HepG2 (cell line): ENCODE data around the gene NR3C2. TPM values are rescaled to one million over a fixed set of nuclear protein-coding genes. Genes with fewer than 3 reads are reported as not detected.

Source experiments
- ATAC-seq: fragments of 200-7000 bp; cut with Tn5 transposase; 3 replicates; pipeline ENCODE4 v1.9.1; 2020; ENCODE audit warnings: mild to moderate bottlenecking, moderate library complexity
- BruUV-seq: library from RNA; stranded (reverse); fragments of 400-500 nt; replicated peaks from 2 replicates; lab custom pipeline; 2021; lab: Mats Ljungman, UMichigan
- CTCF ChIA-PET: fragments of 300-600 bp; formaldehyde crosslinking; extraction: SDS; loops from one replicate; lab custom pipeline; 2021; ENCODE audit warnings: low total read pairs, inconsistent platforms, low intra/inter-chr PET ratio; lab: Yijun Ruan, JAX
- POLR2A ChIA-PET: fragments of 350-600 bp; sonication (Branson Sonifier 250); formaldehyde crosslinking; loops from one replicate; lab custom pipeline; 2020; ENCODE audit warnings: antibody characterized with exemption, inconsistent platforms; lab: Yijun Ruan, JAX
- DNase-seq: peaks from one replicate; pipeline ENCODE4 v3.0.0-alpha.2; 2015; ENCODE audit warnings: low spot score
- FAIRE-seq: peaks from 3 replicates; lab custom pipeline; 2011; peaks lifted over from hg19 to GRCh38; lab: Jason Lieb, UNC
- H2AFZ ChIP-seq: one replicate; pipeline ENCODE4 v1.6.1; 2011; ENCODE audit warnings: low read length, inconsistent platforms
- H3K27ac ChIP-seq: fragments of 300-600 bp; 3 replicates; pipeline ENCODE4 v1.8.0; 2011; ENCODE audit warnings: mixed run types, mild to moderate bottlenecking, mixed read lengths, low read length, inconsistent platforms; ENCODE audit not compliant: insufficient read depth; ENCODE audit errors: extremely low read length
- H3K27me3 ChIP-seq, 2 experiments: fragments of 200-600 bp in 1 of 2; 2 replicates in 1 of 2; 3 replicates in 1 of 2; pipeline versions ENCODE4 v1.6.0 to v1.8.0; 2011; ENCODE audit warnings: low read length in 2 of 2, mild to moderate bottlenecking in 2 of 2, moderate library complexity in 2 of 2, inconsistent platforms in 1 of 2; ENCODE audit not compliant: insufficient read depth in 2 of 2, control insufficient read depth in 1 of 2
- H3K36me3 ChIP-seq, 2 experiments: fragments of 200-600 bp in 1 of 2; replicated peaks in 1 of 2; 2 replicates in 1 of 2; 3 replicates in 1 of 2; pipeline versions ENCODE4 v1.5.1 to v1.8.0; 2011; ENCODE audit warnings: low read length in 2 of 2, inconsistent platforms in 1 of 2; ENCODE audit not compliant: insufficient read depth in 2 of 2, control insufficient read depth in 1 of 2
- H3K4me1 ChIP-seq: 2 replicates; pipeline ENCODE4 v1.5.1; 2012; ENCODE audit warnings: low read length, inconsistent platforms; ENCODE audit not compliant: insufficient read depth
- H3K4me2 ChIP-seq: 2 replicates; pipeline ENCODE4 v1.6.0; 2011; ENCODE audit warnings: low read depth, low read length, inconsistent platforms
- H3K4me3 ChIP-seq, 3 experiments: fragments of 200-600 bp in 1 of 3; sonication (generic), shearing (Covaris generic) in 1 of 3; replicated peaks in 1 of 3; 2 replicates each; pipeline ENCODE4 v1.5.1; 2011 to 2016; ENCODE audit warnings: low read length in 3 of 3, inconsistent platforms in 2 of 3, low read depth in 2 of 3, mild to moderate bottlenecking in 2 of 3, control low read depth in 1 of 3, mixed read lengths in 1 of 3; ENCODE audit not compliant: insufficient read depth in 1 of 3
- H3K79me2 ChIP-seq: one replicate; pipeline ENCODE4 v1.6.1; 2011; ENCODE audit warnings: low read length, inconsistent platforms; ENCODE audit not compliant: insufficient read depth
- H3K9ac ChIP-seq: 2 replicates; pipeline ENCODE4 v1.6.0; 2011; ENCODE audit warnings: mild to moderate bottlenecking, low read depth, low read length, inconsistent platforms; ENCODE audit not compliant: insufficient read depth
- H3K9me3 ChIP-seq: 2 replicates; pipeline ENCODE4 v1.5.1; 2012; ENCODE audit warnings: mild to moderate bottlenecking, low read length
- H4K20me1 ChIP-seq: 2 replicates; pipeline ENCODE4 v1.6.0; 2011; ENCODE audit warnings: inconsistent platforms, mild to moderate bottlenecking, low read length, moderate library complexity; ENCODE audit not compliant: insufficient read depth
- ASH2L ChIP-seq: fragments of 300-600, 200-600 bp; sonication (generic); IDR thresholded peaks from 2 replicates; pipeline ENCODE4 v1.7.0; 2017; ENCODE audit warnings: low read depth, mild to moderate bottlenecking, moderate library complexity, mixed read lengths, low read length; ENCODE audit not compliant: insufficient read length
- CCAR2 ChIP-seq: fragments of 200-400 bp; formaldehyde crosslinking; optimal IDR thresholded peaks from 2 replicates; pipeline ENCODE3; 2018; ENCODE audit warnings: low read depth, mild to moderate bottlenecking, low read length, moderate library complexity
- GATAD1 ChIP-seq: IDR thresholded peaks from 2 replicates; pipeline ENCODE4 v1.6.1; 2016; ENCODE audit warnings: missing genetic modification reagents, missing compliant biosample characterization
- GATAD2A ChIP-seq: IDR thresholded peaks from 2 replicates; pipeline ENCODE4 v1.6.1; 2016
- HDAC1 ChIP-seq: sonication (generic); formaldehyde crosslinking; IDR thresholded peaks from 2 replicates; pipeline ENCODE4 v1.5.1; 2020; ENCODE audit warnings: mild to moderate bottlenecking, missing genetic modification reagents
- HNRNPLL ChIP-seq: fragments of 200-400 bp; formaldehyde crosslinking; IDR thresholded peaks from 2 replicates; pipeline ENCODE4 v1.6.1; 2017; ENCODE audit warnings: mild to moderate bottlenecking, low read depth, low read length; ENCODE audit not compliant: poor library complexity, severe bottlenecking
- HNRNPUL1 ChIP-seq: fragments of 200-400 bp; formaldehyde crosslinking; IDR thresholded peaks from 2 replicates; pipeline ENCODE4 v1.6.1; 2017; ENCODE audit warnings: low read depth, mild to moderate bottlenecking, low read length, moderate library complexity
- KMT2A ChIP-seq: sonication (generic); formaldehyde crosslinking; IDR thresholded peaks from 2 replicates; pipeline ENCODE4 v1.4.0; 2020; ENCODE audit warnings: missing genetic modification reagents
- RNF2 ChIP-seq: fragments of 450-650 bp; conservative IDR thresholded peaks from 2 replicates; pipeline ENCODE4 v1.6.1; 2016; ENCODE audit warnings: low read depth
- SALL1 ChIP-seq: sonication (generic); formaldehyde crosslinking; IDR thresholded peaks from 2 replicates; pipeline ENCODE4 v1.8.0; 2022; ENCODE audit warnings: mild to moderate bottlenecking, missing genetic modification reagents
- ZFP41 ChIP-seq: sonication (generic); formaldehyde crosslinking; IDR thresholded peaks from 2 replicates; pipeline ENCODE4 v1.4.0; 2020; ENCODE audit warnings: mild to moderate bottlenecking, missing genetic modification reagents, borderline replicate concordance
- ZFP90 ChIP-seq: sonication (generic); formaldehyde crosslinking; IDR thresholded peaks from 2 replicates; pipeline ENCODE4 v1.8.0; 2022; ENCODE audit warnings: missing genetic modification reagents, mild to moderate bottlenecking, inconsistent platforms, borderline replicate concordance
- ZKSCAN1 ChIP-seq: fragments of 150-350 bp; IDR thresholded peaks from 2 replicates; pipeline ENCODE4 v1.6.1; 2014; ENCODE audit warnings: low read length
- ZNF460 ChIP-seq: sonication (generic); formaldehyde crosslinking; IDR thresholded peaks from 2 replicates; pipeline ENCODE4 v1.5.1; 2020; ENCODE audit warnings: missing genetic modification reagents, mild to moderate bottlenecking, borderline replicate concordance
- ZNF660 ChIP-seq: sonication (generic); formaldehyde crosslinking; IDR thresholded peaks from 2 replicates; pipeline ENCODE4 v1.5.1; 2020; ENCODE audit warnings: mild to moderate bottlenecking, low read depth, missing genetic modification reagents, borderline replicate concordance
- ZNF75D ChIP-seq: sonication (generic); formaldehyde crosslinking; IDR thresholded peaks from 2 replicates; pipeline ENCODE4 v1.8.1; 2023; ENCODE audit warnings: missing genetic modification reagents, mild to moderate bottlenecking, borderline replicate concordance
- ZNF777 ChIP-seq: sonication (generic); formaldehyde crosslinking; IDR thresholded peaks from 2 replicates; pipeline ENCODE4 v1.4.0; 2020; ENCODE audit warnings: missing genetic modification reagents
- WGBS: methylation state at CpG from one replicate; pipeline ENCODE4 v1.1.6; 2017; ENCODE audit warnings: low lambda C conversion rate; 5-methylcytosine and 5-hydroxymethylcytosine counted together
- in situ Hi-C: cut with HindIII; loops from 2 replicates; pipeline ENCODE4 v1.10.0; 2017; ENCODE audit warnings: low pct_unique_long_range_greater_than_20kb; ENCODE audit not compliant: extremely low pct_ligation_motif_present
- intact Hi-C: fragments of 100-400 bp; cut with micrococcal nuclease; formaldehyde crosslinking; loops from one replicate; pipeline ENCODE4 v1.10.0; 2022; ENCODE audit not compliant: unreplicated experiment
- polyA plus RNA-seq, 8 experiments: library from polyadenylated mRNA; depleted of rRNA in 3 of 8; stranded (reverse) in 7 of 8; unstranded in 1 of 8; fragments of >200 nt; fragmentation: Illumina TruSeq in 4 of 8; extraction: Trizol in 4 of 8; gene quantifications; 2 replicates each; pipeline versions ENCODE4 v1.2.1 to v1.2.3, GENCODE V29; 2011 to 2016; ENCODE audit warnings: low read depth in 4 of 8, missing spikeins in 1 of 8, mixed read lengths in 1 of 8; ENCODE audit not compliant: insufficient read depth in 1 of 8
- total RNA-seq, 5 experiments: library from RNA; depleted of rRNA; stranded (reverse); fragments of >200 nt; fragmentation: Illumina TruSeq; extraction: Trizol; gene quantifications; 2 replicates each; pipeline ENCODE4 v1.2.3, GENCODE V29; 2016; ENCODE audit warnings: low read depth in 1 of 5
- TF ChIP-seq, protein P1 (sequence below): sonication (generic); formaldehyde crosslinking; IDR thresholded peaks from 2 replicates; pipeline ENCODE4 v1.9.0; 2022; ENCODE audit warnings: missing genetic modification reagents, mild to moderate bottlenecking, borderline replicate concordance
- TF ChIP-seq, protein P2 (sequence below): sonication (generic); formaldehyde crosslinking; IDR thresholded peaks from 2 replicates; pipeline ENCODE4 v1.5.1; 2020; ENCODE audit warnings: missing genetic modification reagents, mild to moderate bottlenecking, borderline replicate concordance
- TF ChIP-seq, protein P3 (sequence below): sonication (generic); formaldehyde crosslinking; IDR thresholded peaks from 2 replicates; pipeline ENCODE4 v1.5.0; 2020; ENCODE audit warnings: mild to moderate bottlenecking, low read depth, missing genetic modification reagents, borderline replicate concordance

NR3C2 gene
- total and polyA plus RNA-seq, 2 of the 13 experiments (the other 11 are each of a cell fraction or from before 2014, with no cell fraction given), result 0.26 to 0.46 TPM

DNA sequence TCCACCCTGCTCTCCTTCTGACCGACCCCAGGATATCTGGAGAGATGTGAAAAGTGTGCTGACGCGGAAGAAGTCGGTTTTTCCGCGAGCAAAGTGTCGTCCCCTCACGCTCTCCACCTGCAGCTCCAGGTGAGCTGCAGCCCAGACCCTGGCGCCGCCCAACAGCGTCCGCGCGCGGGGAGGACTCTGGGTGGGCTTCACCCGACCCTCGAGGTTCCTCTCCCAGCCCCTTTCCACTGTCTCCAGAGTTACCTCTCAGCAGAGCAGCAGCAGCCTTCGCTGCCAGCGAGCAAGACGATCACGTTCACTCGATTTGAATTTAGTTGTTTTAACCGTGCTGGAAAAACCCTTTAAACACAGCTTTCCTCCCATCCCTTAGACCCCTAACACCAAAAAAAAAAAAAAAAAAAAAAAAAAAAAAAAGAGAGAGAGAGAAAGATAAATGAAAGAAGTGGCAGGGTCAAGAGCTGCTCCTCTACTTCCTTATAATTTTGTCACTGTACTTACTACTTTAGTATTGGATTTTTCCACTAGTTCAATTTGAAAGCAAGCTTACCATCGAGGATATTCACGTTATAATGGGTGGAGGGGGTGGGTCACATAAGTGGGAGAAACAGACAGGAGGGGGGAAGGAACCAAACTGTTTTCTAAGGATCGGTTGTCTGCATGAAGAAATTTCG is 758 bp upstream of the NR3C2 start (continued):
- TF ChIP-seq ZFP90 (CRISPR knock-in tag) (0 out of 2 replicates have a peak, but pooled peaks have one; percentile 19), GATAD2A (CRISPR knock-in tag) (0 out of 2 replicates have a peak, but pooled peaks have one; percentile 4), ASH2L (peak; percentile 43), ZNF660 (CRISPR knock-in tag) (no peak), HDAC1 (CRISPR knock-in tag) (0 out of 2 replicates have a peak, but pooled peaks have one; percentile 38), RNF2 (0 out of 2 replicates have a peak, but pooled peaks have one; percentile 61), GATAD1 (CRISPR knock-in tag) (no peak), HNRNPLL (peak; percentile 8), ZNF777 (CRISPR knock-in tag) (peak; percentile 2; the same call in 1 of the 2 replicates), SALL1 (CRISPR knock-in tag) (peak; percentile 7; the same call in 1 of the 2 replicates)
- TF ChIP-seq, protein P1, sequence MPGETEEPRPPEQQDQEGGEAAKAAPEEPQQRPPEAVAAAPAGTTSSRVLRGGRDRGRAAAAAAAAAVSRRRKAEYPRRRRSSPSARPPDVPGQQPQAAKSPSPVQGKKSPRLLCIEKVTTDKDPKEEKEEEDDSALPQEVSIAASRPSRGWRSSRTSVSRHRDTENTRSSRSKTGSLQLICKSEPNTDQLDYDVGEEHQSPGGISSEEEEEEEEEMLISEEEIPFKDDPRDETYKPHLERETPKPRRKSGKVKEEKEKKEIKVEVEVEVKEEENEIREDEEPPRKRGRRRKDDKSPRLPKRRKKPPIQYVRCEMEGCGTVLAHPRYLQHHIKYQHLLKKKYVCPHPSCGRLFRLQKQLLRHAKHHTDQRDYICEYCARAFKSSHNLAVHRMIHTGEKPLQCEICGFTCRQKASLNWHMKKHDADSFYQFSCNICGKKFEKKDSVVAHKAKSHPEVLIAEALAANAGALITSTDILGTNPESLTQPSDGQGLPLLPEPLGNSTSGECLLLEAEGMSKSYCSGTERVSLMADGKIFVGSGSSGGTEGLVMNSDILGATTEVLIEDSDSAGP (CRISPR knock-in tag), result peak; percentile 91; the same call in 1 of the 2 replicates

DNA sequence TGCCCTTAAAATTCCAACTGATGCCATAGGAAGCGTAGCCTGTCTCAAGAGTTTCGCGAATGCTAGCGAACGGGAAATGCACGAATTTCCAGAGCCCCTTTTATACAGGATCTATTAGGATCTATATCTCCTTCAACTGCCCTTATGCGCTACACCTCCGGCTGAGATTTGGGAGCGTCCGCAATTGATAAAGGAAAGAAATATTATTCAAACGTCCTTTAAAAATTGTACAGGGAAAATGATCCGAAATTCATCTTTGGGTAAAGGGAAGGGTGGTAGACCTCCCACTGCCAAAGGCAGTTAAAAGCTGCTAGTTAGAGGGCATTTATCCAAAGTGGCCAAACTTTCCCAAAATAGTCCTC is 609 bp downstream of the NR3C2 start:
- Histone ChIP-seq H3K27me3 (peaks cover 0 to 44% of the 10 kb centered on the region in 2 experiments; a peak in 3 of 5 replicates), H3K79me2 (no peaks in the 10 kb centered on the region), H3K9me3 (no peaks in the 10 kb centered on the region), H3K36me3 (no peaks in the 10 kb centered on the region), H3K4me1 (peaks cover 23% of the 10 kb centered on the region), H3K27ac (no peak overlapping the region), H3K4me2 (peak overlapping the region; percentile 100), H3K4me3 (peak overlapping the region; percentile 67 to 85 (median 70); a peak in 5 of 6 replicates), H2AFZ (no peak overlapping the region), H4K20me1 (no peaks in the 10 kb centered on the region), H3K9ac (no peak overlapping the region)
- ATAC-seq (no peak), FAIRE-seq (no peak), DNase-seq (no peak)
- WGBS, result 12% methylated on average over 12 of the region's 12 CpGs
- ChIA-PET CTCF (no interaction called here), POLR2A (no interaction called here)
- BruUV-seq, result no TSS peak
- in situ Hi-C loops (no loop called here), intact Hi-C loops (loop anchor here (5.0 to 10.0 kb wide), 2 partner anchors 64 to 147 kb away; no protein-coding TSS in a partner anchor)
- TF ChIP-seq CCAR2 (no peak), HNRNPUL1 (no peak), ZNF75D (CRISPR knock-in tag) (no peak), ZNF460 (CRISPR knock-in tag) (no peak), KMT2A (CRISPR knock-in tag) (no peak), ZFP41 (CRISPR knock-in tag) (no peak), ZKSCAN1 (no peak)
- TF ChIP-seq, protein P2, sequence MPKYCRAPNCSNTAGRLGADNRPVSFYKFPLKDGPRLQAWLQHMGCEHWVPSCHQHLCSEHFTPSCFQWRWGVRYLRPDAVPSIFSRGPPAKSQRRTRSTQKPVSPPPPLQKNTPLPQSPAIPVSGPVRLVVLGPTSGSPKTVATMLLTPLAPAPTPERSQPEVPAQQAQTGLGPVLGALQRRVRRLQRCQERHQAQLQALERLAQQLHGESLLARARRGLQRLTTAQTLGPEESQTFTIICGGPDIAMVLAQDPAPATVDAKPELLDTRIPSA, result no peak
- TF ChIP-seq, protein P3, sequence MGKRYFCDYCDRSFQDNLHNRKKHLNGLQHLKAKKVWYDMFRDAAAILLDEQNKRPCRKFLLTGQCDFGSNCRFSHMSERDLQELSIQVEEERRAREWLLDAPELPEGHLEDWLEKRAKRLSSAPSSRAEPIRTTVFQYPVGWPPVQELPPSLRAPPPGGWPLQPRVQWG (CRISPR knock-in tag), result no peak
